Sigmoid colon (tissue), 7 donors: ENCODE data around the gene LRRC8B. TPM values are rescaled to one million over a fixed set of nuclear protein-coding genes. Genes with fewer than 3 reads are reported as not detected.
"Not testable (repeated sequence)": the region's sequence is repeated elsewhere in the genome, so short reads cannot be mapped to it uniquely, and the experiment has no call there.

Experiments used
- DNase-seq: peaks from one replicate; pipeline ENCODE4 v3.0.0-alpha.2; 2019
- H3K27ac ChIP-seq, 4 donors: fragments of 200-600 bp; sonication (generic); one replicate each; pipeline ENCODE4 v1.5.1; 2016 to 2019; ENCODE audit warnings: mild to moderate bottlenecking in 1 of 4
- H3K27me3 ChIP-seq, 3 donors: fragments of 200-600 bp; sonication (generic); one replicate each; pipeline ENCODE4 v1.5.1; 2019; ENCODE audit warnings: mild to moderate bottlenecking in 1 of 3
- H3K36me3 ChIP-seq, 4 donors: fragments of 200-600 bp; sonication (generic); one replicate each; pipeline ENCODE4 v1.5.1; 2016 to 2019
- H3K4me1 ChIP-seq, 4 donors: fragments of 200-600 bp; sonication (generic); one replicate each; pipeline ENCODE4 v1.5.1; 2017 to 2019
- H3K4me3 ChIP-seq, 4 donors: fragments of 200-600 bp; sonication (generic); one replicate each; pipeline ENCODE4 v1.5.1; 2017 to 2019; ENCODE audit warnings: mild to moderate bottlenecking in 2 of 4, moderate library complexity in 1 of 4
- H3K9me3 ChIP-seq, 4 donors: fragments of 200-600 bp in 3 of 4; sonication (generic) in 3 of 4; one replicate each; pipeline versions ENCODE4 v1.5.1 to v1.6.1; 2013 to 2019
- CTCF ChIP-seq, 4 experiments: fragments of 450-650 bp in 3 of 4; fragments of 200-600 bp in 1 of 4; IDR thresholded peaks; one replicate each; pipeline ENCODE4 v1.5.1; 2016 to 2019; ENCODE audit warnings: antibody characterized with exemption in 4 of 4, mild to moderate bottlenecking in 3 of 4, moderate library complexity in 2 of 4
- EP300 ChIP-seq, 4 donors: sonication (generic); formaldehyde crosslinking; IDR thresholded peaks; one replicate each; pipeline ENCODE4 v1.6.1; 2017; ENCODE audit warnings: antibody characterized with exemption in 4 of 4
- POLR2A ChIP-seq, 2 donors: fragments of 450-650 bp; IDR thresholded peaks; one replicate each; pipeline ENCODE4 v1.6.1; 2016; ENCODE audit warnings: antibody characterized with exemption in 2 of 2, mild to moderate bottlenecking in 2 of 2, moderate library complexity in 2 of 2
- POLR2AphosphoS5 ChIP-seq, 4 donors: sonication (generic); formaldehyde crosslinking; IDR thresholded peaks; one replicate each; pipeline ENCODE4 v1.6.1; 2017; ENCODE audit warnings: antibody characterized with exemption in 4 of 4
- WGBS, 2 donors: extraction: QIAGEN DNeasy Blood & Tissue Kit; methylation state at CpG; one replicate each; pipeline ENCODE4 v1.1.7; 2013; 5-methylcytosine and 5-hydroxymethylcytosine counted together
- intact Hi-C: fragments of 100-400 bp; cut with DNase I; formaldehyde crosslinking; loops from one replicate; pipeline ENCODE4 v1.15.1; 2023
- polyA plus RNA-seq, 3 donors: library from polyadenylated mRNA; stranded (reverse); fragments of 200-250 nt; gene quantifications; one replicate each; pipeline ENCODE4 v1.2.3, GENCODE V29; 2013
- total RNA-seq, 4 donors: library from RNA; depleted of rRNA; stranded (reverse); fragments of >200 nt; gene quantifications; one replicate each; pipeline ENCODE4 v1.1.0, GENCODE V29; 2016
- donor health status: healthy with polysubstance abuse.
- donor health status: Bipolar disorder and iron deficiency.
- donor health status: healthy.

Gene LRRC8B
- total and polyA plus RNA-seq, 7 donors: 1.8 to 9.8 (median 4.1) TPM

GRCh38 chr1:89542345-89542744, 17.7 kb downstream of the LRRC8B start:
- DNase-seq: no peak
- Histone ChIP-seq H3K9me3 (no peaks in the 10 kb centered on the region), H3K36me3 (no peaks in the 10 kb centered on the region), H3K27ac (no peak overlapping the region), H3K4me3 (no peak overlapping the region), H3K27me3 (no peaks in the 10 kb centered on the region), H3K4me1 (peaks cover 0 to 13% (median 0%) of the 10 kb centered on the region in 4 donors)
- TF ChIP-seq CTCF (IDR thresholded peaks at IDR 0.05): no peak
- TF ChIP-seq POLR2AphosphoS5 (IDR thresholded peaks at IDR 0.05): no peak
- no peak for TF ChIP-seq EP300 (IDR thresholded peaks at IDR 0.05)
- no peak for TF ChIP-seq POLR2A (IDR thresholded peaks at IDR 0.05)
- 88 to 92% methylated on average over 1 of the region's 1 CpG for WGBS, 2 donors
- intact Hi-C loops: no loop called here

GRCh38 chr1:89543632-89544031, 19.0 kb downstream of the LRRC8B start:
- intact Hi-C loops, DNase-seq, H3K36me3 ChIP-seq, H3K4me3 ChIP-seq, H3K9me3 ChIP-seq, H3K27ac ChIP-seq, H3K27me3 ChIP-seq: not testable (repeated sequence)
- WGBS, 2 donors: 95 to 97% methylated on average over 1 of the region's 1 CpG
- H3K4me1 ChIP-seq: peaks cover 0 to 13% (median 0%) of the 10 kb centered on the region in 4 donors

GRCh38 chr1:89545264-89546038, 20.8 kb downstream of the LRRC8B start:
- no peak overlapping the region for H3K4me3 ChIP-seq
- intact Hi-C loops: no loop called here
- no peak overlapping the region for H3K27ac ChIP-seq
- 75 to 82% methylated on average over 6 of the region's 6 CpGs for WGBS, 2 donors
- TF ChIP-seq POLR2A (IDR thresholded peaks at IDR 0.05) (no peak), CTCF (IDR thresholded peaks at IDR 0.05) (no peak), EP300 (IDR thresholded peaks at IDR 0.05) (no peak), POLR2AphosphoS5 (IDR thresholded peaks at IDR 0.05) (no peak)
- peaks cover 0 to 13% (median 0%) of the 10 kb centered on the region in 4 donors for H3K4me1 ChIP-seq
- no peak for DNase-seq
- H3K36me3 ChIP-seq: no peaks in the 10 kb centered on the region
- H3K9me3 ChIP-seq: no peaks in the 10 kb centered on the region
- H3K27me3 ChIP-seq: no peaks in the 10 kb centered on the region

- H3K4me3 ChIP-seq: no peak overlapping the region
- no peak overlapping the region for H3K27ac ChIP-seq
- H3K9me3 ChIP-seq: no peaks in the 10 kb centered on the region
- peaks cover 0 to 13% (median 0%) of the 10 kb centered on the region in 4 donors for H3K4me1 ChIP-seq
- no peaks in the 10 kb centered on the region for H3K36me3 ChIP-seq
- TF ChIP-seq POLR2AphosphoS5 (IDR thresholded peaks at IDR 0.05) (no peak), POLR2A (IDR thresholded peaks at IDR 0.05) (no peak), CTCF (IDR thresholded peaks at IDR 0.05) (no peak), EP300 (IDR thresholded peaks at IDR 0.05) (no peak)
- H3K27me3 ChIP-seq: no peaks in the 10 kb centered on the region
- 94 to 99% methylated on average over 3 of the region's 3 CpGs for WGBS, 2 donors
- intact Hi-C loops: no loop called here
- no peak for DNase-seq
Measured at GRCh38 chr1:89546082-89546889, 21.7 kb downstream of the LRRC8B start.

- H3K4me1 ChIP-seq: peaks cover 0 to 16% (median 0%) of the 10 kb centered on the region in 4 donors
- H3K4me3 ChIP-seq: no peak overlapping the region
- intact Hi-C loops: no loop called here
- no peak for DNase-seq
- TF ChIP-seq POLR2AphosphoS5 (IDR thresholded peaks at IDR 0.05) (no peak), CTCF (IDR thresholded peaks at IDR 0.05) (no peak), POLR2A (IDR thresholded peaks at IDR 0.05) (no peak), EP300 (IDR thresholded peaks at IDR 0.05) (no peak)
- no peaks in the 10 kb centered on the region for H3K36me3 ChIP-seq
- no peak overlapping the region for H3K27ac ChIP-seq
- no peaks in the 10 kb centered on the region for H3K9me3 ChIP-seq
- H3K27me3 ChIP-seq: no peaks in the 10 kb centered on the region
Measured at GRCh38 chr1:89546934-89547562, 22.4 kb downstream of the LRRC8B start.
